Brain pericyte (primary cell): ENCODE results near the gene ZFPM1.

Experiments
- DNase-seq: peaks from one replicate; pipeline ENCODE4 v3.0.0-alpha.2; 2012; ENCODE audit warnings: low read depth, low spot score

The ZFPM1 gene

DNA sequence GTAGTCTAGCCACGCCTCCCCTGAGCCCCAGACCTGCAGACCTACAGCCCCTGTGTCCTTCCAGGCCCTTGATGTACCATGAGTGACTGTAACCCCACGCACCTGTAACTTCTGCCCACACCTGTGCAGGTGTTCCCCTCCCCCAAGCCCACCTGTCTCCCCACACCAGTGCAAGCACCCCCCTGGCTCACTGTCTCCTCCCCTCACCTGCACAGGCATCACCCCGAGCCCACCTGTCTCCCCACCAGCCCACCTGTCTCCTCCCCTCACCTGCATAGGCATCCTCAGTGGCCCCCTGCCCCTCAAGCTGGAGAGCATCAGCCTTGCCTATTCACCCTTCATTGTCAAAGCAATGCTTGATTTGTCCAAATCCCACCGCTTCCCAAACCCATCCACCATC is 84.8 kb downstream of the ZFPM1 start:
- no peak for DNase-seq

DNA sequence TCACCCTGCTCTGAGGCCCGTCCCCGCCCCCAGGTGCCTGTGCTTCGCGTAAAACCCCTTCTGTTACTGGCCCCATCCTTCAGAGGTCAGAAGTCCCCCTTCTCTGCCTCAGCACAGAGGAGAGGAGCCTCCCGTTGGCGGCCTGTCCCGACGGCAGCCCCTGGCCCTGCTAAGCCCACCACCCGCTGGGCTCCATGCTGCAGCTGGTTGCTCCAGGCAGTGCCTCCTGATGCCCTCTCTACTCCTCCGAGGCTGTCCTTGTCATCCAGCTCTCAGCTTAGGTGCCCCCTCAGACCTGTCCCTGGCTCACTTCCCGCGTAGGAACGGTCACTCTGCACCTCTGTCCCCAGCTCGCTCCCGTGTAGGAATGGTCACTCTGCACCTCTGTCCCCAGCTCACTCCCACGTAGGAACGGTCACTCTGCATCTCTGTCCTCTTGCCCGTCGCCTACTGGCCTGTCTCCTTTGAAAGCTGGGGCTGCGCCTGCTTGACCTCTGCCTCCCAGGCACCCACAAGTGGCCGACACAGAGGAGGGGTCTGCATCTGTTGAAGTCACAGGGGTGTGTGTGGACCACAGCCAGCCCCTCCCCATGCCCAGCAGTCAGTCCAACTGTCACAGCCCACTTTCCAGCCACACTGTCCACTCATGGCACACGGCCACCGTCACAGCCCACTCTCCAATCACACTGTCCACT is 85.4 kb downstream of the ZFPM1 start:
- DNase-seq = no peak

DNA sequence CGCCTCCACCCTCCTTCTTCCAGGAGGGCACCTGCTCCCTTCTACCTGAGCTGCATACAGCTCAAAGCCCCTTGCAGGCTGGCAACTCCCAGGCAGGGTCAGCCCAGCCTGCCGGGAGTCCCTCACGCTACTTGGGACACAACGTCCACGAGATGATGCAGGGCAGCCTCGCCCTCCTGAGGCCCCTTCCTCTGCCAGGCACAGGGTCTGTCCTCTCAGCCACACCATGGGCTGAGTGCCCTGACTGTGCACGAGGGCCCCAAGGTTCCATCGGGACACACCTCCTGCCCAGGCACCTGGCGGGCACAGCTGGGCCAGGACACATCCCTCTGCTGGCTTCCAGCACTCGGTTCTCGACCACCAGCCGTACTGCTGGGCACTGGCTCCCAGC is 86.2 kb downstream of the ZFPM1 start:
- DNase-seq = no peak

DNA sequence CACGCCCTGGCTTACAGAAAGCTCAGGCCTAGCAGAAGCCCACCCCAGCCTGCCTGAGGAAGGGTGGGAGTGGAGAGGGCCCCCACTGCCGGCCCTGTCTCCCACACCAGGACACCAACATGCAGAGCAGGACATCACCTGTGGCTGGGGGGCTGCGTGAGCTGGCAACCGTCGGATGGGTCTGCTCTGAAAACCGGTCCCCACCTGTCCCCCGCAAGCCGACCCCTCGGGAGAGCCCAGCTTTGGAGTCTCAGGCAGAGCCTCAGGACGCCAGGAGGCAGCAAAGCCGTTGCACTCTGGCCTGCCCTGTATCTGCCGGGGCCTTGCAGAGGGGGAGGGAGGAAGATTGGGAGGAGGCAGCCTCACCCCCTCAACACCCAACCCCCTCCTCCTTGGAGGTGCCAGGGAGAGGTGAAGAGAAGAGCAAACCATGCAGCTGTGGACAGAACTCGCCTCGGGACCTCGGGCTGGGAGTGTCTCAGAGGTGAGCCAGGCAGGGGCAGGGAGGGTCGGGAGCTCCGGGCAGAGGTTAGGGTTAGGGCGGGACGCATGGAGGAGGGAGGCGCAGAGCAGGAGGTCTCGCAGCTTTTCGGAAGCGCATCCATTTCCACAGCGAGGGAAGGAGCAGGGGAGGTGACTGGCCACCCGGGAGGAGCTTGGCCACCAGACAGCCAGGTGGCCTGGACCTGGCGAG is 86.7 kb downstream of the ZFPM1 start:
- no peak for DNase-seq

DNA sequence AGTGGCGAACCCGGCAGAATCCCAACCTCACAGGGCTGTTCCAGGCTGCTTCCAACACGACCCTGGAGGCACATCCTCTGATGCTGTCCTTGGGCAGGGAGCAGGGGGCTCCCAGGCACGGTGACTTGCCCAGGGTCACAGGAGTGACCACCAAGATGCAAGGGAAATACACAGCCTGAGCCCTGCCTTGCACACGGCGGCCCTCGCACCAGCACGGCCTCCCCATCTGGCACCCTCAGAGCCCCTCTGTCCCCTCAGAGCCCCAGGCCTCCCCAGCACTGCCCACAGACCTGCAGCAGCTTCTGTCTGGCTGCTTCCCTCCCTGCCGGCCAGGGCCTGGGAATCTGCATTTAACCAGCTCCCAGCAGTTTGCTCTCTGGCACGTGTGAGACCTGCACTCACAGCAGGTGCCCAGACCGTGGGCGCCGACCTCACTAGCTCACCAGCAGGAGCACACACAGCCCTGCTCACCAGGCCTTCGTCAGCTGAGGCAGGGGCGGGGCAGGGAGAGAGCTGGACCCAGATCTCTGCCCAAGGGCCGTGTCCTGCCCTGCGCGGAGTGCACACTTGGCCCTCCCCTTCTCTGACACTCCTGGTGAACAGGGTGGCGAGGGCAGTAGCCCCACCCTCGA is 87.4 kb downstream of the ZFPM1 start:
- DNase-seq = no peak

DNA sequence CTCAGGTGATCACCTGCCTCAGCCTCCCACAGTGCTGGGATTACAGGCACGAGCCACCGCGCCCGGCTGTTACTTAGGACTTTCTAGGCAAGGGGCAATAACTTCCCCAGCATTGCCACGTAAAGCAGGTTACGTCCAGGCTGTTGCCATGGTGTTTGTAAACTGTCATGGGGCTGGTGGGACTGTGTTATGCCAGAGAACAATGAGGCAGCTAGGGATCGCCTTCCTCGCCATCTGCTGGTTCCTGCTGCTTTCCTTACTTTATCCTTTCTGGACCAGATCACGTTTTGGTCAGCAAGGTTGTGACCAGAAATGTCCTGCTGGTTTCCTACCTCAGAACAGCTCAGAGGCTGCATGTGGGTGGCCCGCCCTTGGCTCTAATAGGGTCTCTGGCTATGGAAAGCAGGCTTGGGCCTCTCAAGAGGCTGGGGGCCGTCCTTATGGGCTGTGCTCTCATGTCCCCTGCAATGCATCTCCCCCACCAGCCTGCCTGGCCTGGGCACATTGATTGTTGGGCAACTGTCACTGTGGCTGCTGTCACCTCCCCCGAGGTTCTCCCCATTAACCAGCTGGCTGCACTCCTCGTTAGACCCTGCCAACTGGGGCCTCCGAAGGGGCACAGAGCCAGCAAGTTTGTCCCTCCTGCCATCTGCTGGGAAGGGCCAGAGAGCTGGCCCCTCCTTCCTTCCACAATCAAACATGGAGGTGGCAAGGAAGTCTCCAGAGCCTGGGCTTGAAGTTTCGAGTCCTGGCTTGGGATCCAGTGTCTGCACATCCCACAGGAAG is 88.9 kb downstream of the ZFPM1 start:
- DNase-seq = no peak

DNA sequence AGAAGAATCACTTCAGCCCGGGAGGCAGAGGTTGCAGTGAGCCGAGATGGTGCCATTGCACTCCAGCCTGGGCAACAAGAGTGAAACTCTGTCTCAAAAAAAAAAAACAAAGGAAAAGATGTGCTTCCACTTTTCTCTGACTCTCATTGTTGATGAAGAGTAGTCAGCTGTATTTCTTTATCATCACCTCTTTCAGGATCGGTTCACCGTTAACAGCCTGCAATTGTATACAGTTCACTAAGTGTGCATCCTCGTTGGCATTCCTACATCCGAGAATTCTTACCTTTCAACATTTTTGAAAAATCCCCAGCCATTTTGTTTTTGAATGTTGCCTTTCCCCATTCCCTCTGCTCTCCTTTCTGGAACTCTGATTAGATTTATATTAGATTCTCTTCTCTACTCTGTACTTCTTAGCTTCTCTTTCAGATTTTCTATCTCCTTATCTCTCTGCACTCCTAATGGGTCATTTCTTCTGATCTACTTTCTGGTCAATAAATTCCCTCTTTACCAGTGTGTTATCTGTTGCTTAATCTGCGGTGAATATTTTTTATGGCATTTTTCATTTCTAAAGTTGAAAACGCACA is 90.2 kb downstream of the ZFPM1 start:
- no peak for DNase-seq

DNA sequence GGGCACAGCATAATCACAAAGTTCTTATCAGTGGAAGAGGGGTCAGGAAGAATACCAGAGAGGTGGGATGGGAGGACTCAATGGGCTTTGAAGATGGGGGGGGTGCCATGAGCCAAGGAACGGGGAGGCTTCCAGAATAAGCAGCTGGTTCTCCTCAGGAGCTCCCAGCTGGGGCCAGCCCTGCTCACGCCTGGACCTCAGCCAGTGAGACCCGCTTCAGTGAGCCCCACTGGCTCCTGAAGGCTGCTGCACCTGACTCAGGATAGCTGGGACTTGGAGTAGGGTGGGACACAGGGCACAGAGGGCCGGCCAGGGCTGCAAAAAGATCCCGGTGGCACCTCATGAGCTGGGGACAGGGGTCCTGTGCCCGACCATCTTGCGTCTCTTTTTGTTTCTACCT is 92.7 kb downstream of the ZFPM1 start:
- DNase-seq = no peak

DNA sequence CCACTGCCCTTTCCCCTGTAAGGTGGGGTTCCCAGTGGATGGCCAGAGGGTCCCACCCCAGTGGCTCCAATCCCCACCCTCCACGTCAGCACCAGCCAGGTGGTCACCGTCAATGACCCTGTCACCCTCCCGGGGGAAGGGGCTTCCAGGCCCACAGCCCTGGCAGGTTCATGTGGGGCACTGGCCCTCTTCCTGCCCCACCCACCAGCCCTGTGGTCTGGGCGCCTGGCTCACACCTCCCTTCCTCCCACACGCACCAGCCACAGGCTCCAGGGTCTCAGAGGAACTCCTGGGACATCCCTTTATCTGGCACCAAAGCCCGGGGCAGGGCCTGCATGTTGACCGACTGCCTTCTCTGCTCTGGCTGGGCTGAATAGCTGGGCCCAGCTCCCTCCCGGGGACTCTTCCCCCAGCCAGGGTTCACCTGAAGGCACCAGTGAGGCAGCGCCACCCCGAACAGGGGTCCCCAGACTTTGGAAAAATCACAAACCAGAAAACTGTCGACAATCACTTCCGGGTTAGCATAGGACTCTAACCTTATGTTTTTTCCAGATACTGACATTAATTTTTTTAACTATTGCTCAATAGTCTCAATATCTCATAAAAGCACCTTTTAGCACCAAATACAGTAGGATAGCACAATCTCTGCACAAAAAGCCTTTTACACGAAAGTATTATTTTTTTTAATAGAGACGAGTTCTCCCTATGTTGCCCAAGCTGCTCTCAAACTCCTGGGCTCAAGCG is 95.2 kb downstream of the ZFPM1 start:
- DNase-seq = no peak

DNA sequence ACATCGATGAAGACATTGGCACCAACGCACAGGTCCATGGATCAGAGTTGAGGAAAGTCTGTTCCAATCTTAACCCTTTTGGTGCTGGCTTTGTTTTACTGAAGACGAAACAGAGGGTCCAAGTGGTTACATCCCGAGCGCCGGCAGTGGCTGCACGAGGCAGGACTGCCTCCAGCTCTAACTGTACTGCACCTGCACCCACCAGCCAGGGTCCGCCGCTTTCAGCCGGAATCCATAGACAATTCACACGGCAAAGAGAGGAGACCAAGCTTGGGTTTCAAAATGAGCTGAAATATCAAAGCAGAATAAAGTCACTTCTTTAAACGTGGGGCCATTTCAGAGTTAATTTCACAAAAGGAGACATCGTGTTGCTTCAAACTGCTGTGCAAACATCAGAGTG is 95.9 kb downstream of the ZFPM1 start:
- no peak for DNase-seq

DNA sequence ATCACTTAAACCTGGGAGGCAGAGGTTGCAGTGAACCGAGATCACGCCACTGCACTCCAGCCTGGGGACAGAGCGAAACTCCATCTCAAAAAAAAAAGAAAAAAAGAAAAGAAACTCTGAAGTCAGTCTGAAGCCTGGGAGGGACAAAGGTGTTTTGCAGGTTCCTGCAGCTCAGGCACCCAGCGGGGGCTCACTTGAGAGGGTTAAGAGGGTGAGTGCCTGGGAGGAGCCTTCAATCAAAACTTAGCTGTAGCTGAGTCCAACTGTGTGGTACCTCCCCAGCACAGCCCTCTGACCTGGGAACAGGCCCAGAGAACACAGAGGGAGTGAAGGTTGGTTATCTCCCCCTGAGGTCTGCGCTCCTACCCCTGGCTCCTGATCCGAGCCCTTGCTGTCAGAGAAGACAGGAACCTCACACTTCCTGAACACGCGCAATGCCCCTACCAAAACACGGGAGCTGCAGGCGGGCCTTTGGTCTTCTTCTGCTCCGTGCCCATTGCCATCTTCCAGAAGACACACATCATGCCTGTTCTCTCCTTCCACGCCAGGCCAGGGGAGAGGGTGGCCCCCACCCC is 96.7 kb downstream of the ZFPM1 start:
- no peak for DNase-seq

DNA sequence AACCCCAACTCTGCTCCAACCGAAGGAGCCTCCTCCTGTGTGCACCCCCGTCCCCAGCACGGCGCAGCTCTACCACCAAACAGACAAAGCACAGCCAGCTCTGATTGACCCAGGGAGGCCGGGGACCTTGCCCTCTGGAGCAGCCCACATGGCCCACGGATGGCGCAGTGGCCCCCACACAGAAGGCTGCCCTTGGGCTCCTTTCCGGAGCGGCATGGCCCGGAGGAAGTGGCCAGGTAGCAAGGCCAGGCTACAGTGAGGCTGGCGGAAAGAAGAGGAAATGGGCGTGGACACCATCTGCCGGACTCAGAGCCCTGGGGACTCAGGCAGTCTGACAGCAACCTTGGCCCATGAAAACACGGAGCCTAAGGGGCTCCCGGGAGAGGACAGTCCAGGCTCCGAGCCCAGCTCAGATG is 97.2 kb downstream of the ZFPM1 start:
- no peak for DNase-seq

DNA sequence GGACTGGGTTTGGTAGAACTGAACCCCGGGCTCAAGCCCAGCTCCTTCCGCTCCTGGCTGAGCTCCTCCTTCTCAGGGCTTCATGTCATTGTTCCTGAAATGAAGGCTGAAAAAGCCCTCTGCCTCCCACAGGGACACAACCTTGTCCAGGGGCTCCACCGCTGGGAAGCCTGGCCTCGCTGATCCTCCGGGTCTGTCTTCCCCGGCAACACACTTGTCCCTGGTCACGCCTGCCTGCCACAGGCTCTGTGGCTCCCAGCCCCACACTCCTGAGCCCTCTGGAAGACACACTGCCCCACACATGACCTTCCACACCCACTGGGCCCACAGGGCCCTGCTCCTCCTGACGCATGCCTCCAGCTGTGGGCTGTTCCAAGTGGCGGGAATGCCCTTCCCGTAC is 99.1 kb downstream of the ZFPM1 start:
- no peak for DNase-seq

DNA sequence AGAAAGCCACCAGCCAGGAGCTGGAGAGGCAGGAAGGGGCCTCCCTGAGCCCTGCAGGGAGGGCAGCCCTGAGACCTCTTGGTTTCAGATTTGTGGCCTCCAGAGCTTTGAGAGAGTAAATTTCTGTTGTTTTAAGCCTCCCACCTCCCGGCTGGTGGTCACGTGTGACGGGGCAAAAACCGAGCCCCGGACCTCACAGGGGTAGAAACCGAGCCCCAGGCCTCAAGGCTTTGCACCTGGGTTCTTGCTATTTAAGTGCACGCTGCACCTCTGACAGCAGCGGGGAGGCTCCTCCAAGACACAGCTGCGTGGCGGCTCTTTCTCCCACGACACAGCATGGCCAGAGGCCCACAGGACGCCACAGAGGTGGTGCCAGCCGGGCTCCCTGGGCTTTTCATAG is 99.7 kb downstream of the ZFPM1 start:
- DNase-seq = no peak

DNA sequence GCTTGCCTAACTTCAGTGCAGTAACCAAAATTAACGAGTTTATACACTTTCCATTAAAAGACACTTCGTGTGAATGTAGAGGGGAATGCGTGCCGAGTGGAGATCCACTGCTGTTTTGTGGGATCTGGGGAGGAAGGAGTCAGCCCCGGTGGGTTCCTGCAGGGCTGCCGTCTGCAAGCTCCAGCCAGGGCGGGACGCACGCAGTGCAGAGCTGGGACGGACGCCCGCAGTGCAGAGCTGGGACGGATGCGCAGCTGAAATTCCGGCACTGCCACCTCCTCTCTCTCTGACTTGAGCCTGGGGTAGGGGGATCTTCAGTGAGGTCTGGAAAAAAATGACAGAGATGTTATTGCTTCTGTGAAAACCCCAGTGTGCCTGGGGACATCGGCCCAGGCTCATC is 100.7 kb downstream of the ZFPM1 start:
- DNase-seq = no peak

DNA sequence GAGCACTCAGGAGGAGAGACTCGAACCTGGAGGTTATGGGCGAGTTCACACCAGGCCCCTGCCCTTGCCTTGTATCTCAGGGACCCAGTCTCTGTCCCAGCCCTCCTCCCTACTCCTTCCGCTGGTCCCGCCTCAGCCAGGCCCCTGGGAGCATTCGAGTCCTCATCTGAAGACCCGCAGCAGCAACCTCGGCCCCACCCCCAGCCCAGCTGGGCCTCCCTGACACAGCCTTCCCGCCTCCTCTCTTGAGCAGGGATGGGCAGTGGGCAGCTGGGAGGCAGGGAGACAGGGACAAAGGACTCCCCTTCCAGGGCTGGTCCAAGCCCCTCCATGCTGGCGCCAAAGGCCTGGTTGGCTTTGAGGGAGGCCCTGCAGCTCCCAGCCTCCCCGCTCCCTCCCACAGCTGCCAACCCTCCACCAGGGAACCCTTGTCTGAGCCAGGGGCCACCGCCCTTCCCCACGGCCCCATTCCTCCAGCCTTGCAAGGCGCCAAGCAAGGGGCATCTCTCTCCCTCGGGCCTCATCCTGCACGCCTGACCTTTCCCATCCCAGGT is 101.7 kb downstream of the ZFPM1 start:
- no peak for DNase-seq

DNA sequence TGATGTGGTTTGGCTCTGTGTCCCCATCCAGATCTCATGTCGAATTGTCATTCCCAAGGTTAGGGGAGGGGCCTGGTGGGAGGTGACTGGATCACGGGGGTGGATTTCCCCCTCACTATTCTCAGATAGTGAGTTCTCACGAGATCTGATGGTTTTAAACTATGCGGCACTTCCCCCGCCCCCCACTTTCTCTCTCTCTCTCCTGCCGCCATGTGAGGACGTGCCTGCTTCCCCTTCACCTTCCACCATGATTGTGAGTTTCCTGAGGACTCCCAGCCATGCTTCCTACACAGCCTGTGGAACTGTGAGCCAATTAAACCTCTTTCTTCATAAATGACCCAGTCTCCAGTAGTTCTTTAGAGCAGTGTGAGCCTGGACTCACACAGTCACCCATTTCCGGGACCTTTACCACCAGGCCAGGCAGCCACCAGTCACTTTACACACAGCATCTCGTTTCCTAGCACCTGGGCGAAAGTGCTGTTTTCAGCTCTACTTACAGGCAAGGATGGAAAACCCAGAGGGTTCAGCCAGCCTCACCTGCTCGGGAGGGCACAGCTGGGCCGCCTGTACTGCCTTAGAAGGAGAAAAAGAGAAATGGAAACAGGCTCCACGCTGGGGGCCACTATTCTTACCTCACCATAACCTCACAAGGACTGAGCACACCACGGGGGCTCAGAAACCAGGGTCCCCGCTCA is 103.4 kb downstream of the ZFPM1 start:
- no peak for DNase-seq

DNA sequence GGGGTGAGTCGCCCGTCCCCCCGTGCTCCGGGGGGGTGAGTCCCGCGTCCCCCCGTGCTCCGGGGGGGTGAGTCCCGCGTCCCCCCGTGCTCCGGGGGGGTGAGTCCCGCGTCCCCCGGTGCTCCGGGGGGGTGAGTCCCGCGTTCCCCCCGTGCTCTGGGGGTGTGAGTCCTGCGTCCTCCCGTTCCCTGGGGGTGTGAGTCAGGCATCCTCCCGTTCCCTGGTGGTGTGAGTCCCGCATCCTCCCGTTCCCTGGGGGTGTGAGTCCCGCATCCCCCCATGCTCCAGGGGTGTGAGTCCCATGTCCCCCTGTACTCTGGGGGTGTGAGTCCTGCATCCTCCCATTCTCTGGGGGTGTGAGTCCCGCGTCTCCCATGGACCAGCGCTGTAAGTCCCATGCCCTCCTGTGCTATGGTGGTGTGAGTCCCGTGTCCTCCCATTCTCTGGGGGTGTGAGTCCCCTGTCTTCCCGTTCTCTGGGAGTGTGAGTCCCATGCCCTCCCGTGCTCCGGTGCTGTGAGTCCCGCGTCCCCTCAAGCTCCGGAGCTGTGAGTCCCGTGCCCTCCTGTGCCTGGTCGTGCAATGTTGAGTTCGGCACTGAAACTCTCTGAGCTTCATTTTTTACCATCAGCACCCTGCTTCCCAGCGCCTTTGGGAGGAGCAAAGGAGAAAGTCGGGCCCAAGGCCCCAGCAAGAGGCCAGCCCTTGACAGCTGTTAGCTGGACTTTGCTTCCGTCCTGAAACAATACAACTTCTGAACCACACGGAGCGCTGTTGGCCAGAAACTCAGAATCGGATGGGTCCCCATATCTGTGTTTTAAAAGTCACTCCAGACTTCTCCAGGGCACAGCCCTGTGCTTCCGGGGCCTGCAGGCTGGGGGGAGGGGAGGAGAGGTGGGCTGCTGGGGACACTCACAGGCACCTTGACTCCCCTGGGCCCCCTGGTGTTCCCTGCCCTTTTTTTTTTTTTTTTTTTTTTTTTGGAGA is 105.7 kb downstream of the ZFPM1 start:
- no peak for DNase-seq
